ENCODE results near the gene CDK5R2.
"Not testable (repeated sequence)": the region's sequence is repeated elsewhere in the genome, so short reads cannot be mapped to it uniquely, and the experiment has no call there.

Gene CDK5R2

DNA sequence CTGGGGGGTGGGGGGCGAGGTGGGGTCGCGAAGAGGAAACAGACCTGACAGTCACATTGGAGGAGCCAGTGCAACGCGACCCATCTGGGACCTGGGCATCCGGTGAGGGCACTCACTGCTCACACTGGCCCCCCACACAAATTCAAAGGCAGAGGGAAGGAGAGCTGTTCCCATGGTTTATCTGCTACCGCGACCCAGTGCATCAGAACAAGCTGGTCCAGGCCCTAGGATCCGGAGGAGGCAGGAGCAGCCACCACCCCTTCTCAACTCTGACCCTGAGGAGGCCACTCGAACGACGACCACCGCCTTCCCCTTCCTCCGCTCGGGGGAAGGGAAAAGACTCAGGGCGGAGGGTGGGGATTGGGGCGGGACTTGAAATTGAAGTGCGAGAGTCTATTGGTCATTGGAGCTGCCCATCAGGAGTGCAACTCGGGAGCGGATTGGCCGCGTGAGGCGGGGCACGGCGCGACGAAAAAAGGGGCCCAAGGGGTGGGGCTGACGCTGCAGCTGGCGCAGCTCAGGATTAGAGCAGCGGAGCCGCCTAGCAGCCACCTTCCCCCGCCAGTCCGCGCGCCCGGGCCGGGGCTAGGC, at the start of gene CDK5R2:
CDK5R2 (plus strand) TSS at position 526 of the 591 bp plus-strand sequence. CDS start 155 bp downstream, outside the sequence.
- TF ChIP-seq CTCF (conservative IDR thresholded peaks at IDR 0.05) (no peak), ZFX (IDR thresholded peaks at IDR 0.05) (no peak)
- no peak within 1 kb of the TSS for H3K27ac ChIP-seq

DNA sequence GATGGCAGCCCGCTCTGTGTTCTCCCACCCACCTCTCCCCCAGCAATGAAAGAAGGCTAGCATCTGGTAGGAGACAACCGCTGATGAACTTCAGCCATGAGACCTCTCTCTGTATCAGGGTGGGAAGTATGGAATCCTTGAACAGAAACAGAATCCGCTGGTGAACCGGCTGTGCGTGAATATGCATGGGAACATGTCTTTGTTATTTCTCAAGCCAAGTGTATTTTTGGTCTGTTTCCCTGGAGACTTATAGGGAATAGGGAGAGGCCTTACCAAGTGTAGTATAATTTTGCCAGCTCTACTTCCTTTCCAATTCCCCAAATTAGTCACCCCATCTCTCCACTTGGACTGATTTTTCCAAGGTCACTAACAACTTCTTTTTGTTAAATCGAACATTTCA, 48.7 kb upstream of the CDK5R2 start:
- no peak overlapping the region for H3K27ac ChIP-seq
- TF ChIP-seq ZFX (IDR thresholded peaks at IDR 0.05) = no peak
- TF ChIP-seq CTCF (conservative IDR thresholded peaks at IDR 0.05) = no peak

- H3K27ac ChIP-seq = no peak overlapping the region
- TF ChIP-seq CTCF (conservative IDR thresholded peaks at IDR 0.05) (no peak), ZFX (IDR thresholded peaks at IDR 0.05) (no peak)
Observed at GRCh38 chr2:218920504-218920903, 39.0 kb upstream of the CDK5R2 start.

- no peak overlapping the region for H3K27ac ChIP-seq
- TF ChIP-seq CTCF (conservative IDR thresholded peaks at IDR 0.05) = no peak
- no peak for TF ChIP-seq ZFX (IDR thresholded peaks at IDR 0.05)
Observed at GRCh38 chr2:218924757-218925156, 34.7 kb upstream of the CDK5R2 start.

DNA sequence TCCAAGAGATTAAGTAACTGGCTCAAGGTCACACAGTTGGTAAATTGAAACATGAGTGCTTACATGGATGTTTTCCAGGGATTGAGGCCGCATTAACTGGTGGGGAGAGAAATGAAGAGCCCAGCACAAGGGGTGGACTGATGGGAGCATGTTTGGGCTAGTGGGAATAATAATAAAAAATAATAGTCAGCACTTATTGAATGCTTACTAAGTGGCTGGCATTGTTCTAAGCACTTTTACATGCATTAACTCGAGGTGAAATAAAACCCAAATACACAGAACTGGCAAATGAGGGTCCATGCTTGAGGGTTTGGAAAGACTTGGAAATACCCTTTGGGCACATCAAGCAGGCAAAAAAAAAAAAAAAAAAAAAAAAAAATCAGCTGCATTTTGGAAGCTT, 34.0 kb upstream of the CDK5R2 start:
- no peak for TF ChIP-seq CTCF (conservative IDR thresholded peaks at IDR 0.05)
- no peak for TF ChIP-seq ZFX (IDR thresholded peaks at IDR 0.05)
- no peak overlapping the region for H3K27ac ChIP-seq

DNA sequence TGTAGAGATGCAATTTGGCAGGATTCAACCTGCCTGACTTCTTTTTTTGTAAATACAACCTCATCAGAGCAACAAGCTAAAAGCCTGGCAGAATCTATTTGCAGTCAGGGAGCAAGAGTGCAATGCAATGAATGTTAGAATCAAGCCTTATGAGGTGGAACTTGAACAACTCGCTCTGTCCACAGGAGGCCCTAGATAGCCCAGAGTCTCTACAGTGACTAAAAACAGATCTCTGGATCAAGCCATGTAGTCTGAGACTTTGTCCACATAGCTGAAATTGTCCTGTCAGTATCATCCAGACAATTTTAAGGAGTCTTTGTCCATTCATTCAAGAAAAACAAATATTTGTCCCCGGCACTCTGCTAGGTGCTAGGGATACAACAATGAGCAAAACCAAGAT, 32.0 kb upstream of the CDK5R2 start:
- TF ChIP-seq ZFX (IDR thresholded peaks at IDR 0.05) (no peak), CTCF (conservative IDR thresholded peaks at IDR 0.05) (no peak)
- no peak overlapping the region for H3K27ac ChIP-seq

DNA sequence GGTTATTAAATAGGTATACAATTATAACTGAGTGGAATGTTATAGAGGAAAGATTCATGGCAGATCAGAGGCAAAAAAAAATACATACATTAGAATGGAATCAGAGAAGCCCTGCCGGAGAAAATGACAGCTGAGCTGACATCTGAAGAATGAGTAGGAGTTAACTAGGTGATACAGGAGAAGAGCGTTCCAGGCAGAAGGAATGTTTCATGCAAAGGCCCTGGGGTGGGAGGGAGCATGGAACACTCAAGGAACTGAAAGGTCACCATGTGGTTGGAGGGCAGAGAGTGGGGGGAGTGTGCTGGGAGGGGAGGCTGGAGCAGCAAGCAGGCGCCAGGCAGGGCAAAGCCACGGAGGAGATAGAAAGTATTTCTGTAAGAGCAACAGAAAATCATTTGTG, 31.6 kb upstream of the CDK5R2 start:
- H3K27ac ChIP-seq = no peak overlapping the region
- TF ChIP-seq ZFX (IDR thresholded peaks at IDR 0.05) = no peak

GRCh38 chr2:218930488-218930887, 29.0 kb upstream of the CDK5R2 start:
- not testable (repeated sequence) for H3K27ac ChIP-seq

- H3K27ac ChIP-seq = not testable (repeated sequence)
Observed at GRCh38 chr2:218931751-218932150, 27.7 kb upstream of the CDK5R2 start.

All from C4-2B (cell line).